ENCODE measurements around the gene TENM3.

DNA sequence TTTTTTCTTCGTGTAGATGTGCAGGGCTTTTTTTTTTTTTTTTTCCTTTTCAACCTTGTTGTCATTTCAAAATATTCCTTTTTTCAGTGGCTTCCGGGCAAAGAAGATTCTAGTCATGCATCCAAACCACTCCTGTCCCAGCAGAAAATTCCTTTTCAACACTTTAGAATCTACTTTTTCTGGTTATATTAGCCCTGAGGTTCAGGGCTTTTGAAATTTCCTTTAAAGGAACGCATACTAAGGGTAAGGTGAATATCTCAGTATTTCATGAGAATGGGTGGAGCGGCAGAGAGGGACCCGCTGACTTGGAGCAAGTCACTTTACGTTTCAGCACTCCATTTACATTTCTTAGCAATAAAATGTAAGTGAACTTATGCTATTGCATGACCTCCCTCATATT lies 15.6 kb upstream of the TENM3 start:
- TF ChIP-seq, protein P1, sequence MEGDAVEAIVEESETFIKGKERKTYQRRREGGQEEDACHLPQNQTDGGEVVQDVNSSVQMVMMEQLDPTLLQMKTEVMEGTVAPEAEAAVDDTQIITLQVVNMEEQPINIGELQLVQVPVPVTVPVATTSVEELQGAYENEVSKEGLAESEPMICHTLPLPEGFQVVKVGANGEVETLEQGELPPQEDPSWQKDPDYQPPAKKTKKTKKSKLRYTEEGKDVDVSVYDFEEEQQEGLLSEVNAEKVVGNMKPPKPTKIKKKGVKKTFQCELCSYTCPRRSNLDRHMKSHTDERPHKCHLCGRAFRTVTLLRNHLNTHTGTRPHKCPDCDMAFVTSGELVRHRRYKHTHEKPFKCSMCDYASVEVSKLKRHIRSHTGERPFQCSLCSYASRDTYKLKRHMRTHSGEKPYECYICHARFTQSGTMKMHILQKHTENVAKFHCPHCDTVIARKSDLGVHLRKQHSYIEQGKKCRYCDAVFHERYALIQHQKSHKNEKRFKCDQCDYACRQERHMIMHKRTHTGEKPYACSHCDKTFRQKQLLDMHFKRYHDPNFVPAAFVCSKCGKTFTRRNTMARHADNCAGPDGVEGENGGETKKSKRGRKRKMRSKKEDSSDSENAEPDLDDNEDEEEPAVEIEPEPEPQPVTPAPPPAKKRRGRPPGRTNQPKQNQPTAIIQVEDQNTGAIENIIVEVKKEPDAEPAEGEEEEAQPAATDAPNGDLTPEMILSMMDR (conservative IDR thresholded peaks at IDR 0.05; ENCODE audit: low read depth, low read length) = no peak
- TF ChIP-seq EZH2 (IDR thresholded peaks at IDR 0.05; ENCODE audit: low read length, unreplicated experiment) = no peak
